HG03139 (cell line): ENCODE measurements around the gene MYOM1.
"Not testable (repeated sequence)": the region's sequence is repeated elsewhere in the genome, so short reads cannot be mapped to it uniquely, and the experiment has no call there.

Source experiments
- ATAC-seq: cut with Tn5 transposase; IDR thresholded peaks from one replicate; pipeline ENCODE4 v1.9.1; 2021; ENCODE audit not compliant: unreplicated experiment

Gene MYOM1

DNA sequence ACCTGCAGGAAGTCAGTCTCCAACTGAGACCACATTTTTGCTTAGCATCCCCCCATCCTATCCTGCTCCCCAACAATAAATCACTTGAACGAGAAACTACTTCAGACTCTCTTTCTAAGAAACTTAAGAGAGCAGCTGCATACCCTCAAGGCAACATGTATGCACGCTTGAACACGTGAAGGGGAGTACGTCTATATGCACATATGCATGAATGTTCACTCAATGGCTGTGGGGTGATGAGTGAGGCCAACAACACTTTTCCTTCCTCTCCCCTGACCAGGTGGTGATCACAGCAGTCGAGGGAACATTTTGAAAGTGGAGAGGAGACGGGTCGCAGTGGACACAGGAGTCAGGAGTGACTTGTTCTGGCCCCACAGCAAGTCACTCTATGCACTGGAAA, 127.0 kb downstream of the MYOM1 start:
- ATAC-seq = no peak

DNA sequence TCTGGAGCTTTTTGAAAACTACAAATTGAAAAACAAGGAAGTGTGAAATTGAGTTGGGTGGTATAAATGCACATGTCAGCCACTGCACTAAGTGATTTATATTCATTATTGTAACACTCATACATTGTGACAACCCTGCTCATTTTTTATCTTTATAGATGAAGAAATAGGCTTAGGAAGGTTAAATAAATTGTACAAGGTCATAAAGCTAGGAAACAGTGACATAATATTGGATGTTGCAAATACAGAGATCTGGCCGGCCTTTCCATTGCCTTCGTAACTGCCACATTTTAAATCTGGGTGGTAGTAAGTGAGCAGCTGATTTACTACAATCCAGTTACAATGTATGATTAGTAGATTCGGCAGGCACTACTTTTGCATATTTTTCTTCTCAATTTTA, 130.2 kb downstream of the MYOM1 start:
- no peak for ATAC-seq

- ATAC-seq = no peak
These were observed 131.3 kb downstream of the MYOM1 start for GRCh38 chr18:3088449-3088848.

GRCh38 chr18:3086871-3087270, 132.9 kb downstream of the MYOM1 start:
- no peak for ATAC-seq

- ATAC-seq = no peak
These were observed 134.2 kb downstream of the MYOM1 start for GRCh38 chr18:3085612-3086011.

DNA sequence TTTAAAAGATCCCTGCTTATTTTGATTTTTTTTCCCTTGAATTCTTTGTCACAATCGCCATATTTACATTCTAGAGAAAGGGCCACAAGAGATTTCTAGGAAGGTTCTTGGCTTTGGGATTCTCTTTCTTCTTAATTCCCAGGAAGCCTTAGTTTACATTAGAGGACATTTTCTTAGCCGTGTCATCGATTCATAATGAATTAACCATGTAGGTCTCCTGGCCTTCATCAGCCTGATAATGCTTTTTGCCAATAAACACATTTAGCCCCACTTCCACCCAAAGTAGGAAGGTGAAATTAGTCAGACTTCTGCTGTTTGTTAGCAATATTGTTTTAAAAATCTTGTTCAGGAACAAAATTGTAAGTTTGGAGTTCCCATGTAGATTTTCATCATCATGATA, 135.6 kb downstream of the MYOM1 start:
- ATAC-seq = no peak

GRCh38 chr18:3083766-3084165, 136.0 kb downstream of the MYOM1 start:
- ATAC-seq = no peak

DNA sequence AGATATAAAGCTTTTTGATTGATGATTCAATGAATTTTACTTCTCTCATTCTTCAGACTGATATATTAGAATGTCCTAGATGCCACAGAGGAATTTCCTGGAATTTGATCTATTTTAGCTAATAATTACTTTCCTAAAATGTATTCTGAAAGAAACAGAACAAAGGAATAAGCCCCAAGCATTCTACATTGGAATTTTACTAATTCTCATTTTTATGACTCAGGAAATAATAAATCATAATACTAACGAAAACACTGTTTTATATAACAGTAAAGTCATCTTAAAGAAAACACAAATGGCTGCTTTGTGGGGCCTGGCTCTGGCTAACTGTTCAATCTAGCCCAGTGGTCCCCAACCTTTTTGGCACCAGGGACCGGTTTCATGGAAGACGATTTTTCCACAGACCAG, 138.2 kb downstream of the MYOM1 start:
- ATAC-seq = no peak

DNA sequence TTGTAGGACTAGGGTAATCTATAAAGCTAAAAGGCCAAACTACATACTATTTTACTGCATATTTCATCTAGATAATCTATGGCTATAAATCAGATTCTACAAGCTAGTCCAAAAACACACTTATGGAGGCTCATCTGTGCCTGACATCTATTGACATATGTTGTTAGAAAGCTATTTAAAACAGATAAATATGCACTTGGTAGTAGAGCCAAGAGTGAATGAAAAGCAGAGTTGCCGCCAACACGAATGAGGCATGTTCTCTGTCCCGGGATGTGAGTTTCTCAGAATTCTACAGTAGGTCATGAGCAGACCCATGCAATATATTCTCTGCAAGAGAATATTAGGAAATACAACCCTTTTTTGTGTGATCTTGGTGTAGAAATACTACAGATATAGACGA, 140.1 kb downstream of the MYOM1 start:
- ATAC-seq = no peak

DNA sequence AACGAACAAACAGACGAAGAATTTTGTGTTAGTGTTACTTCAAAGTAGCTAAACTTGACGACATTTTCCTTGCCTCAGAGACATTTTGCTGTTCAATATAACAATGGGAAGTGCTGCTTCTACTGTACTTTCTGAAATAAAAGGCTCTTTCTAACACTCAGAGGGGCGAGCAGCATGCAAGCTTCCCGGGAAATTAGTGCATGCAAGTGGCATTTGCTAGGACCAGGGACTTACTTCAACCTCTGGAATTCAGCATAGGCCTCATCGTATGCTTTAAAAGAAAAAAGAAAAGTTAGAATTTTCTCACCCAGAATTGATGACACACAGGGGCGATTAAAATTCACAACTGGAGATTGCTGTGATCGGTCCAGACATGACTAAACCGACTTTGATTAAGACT, 144.3 kb downstream of the MYOM1 start:
- ATAC-seq = no peak

DNA sequence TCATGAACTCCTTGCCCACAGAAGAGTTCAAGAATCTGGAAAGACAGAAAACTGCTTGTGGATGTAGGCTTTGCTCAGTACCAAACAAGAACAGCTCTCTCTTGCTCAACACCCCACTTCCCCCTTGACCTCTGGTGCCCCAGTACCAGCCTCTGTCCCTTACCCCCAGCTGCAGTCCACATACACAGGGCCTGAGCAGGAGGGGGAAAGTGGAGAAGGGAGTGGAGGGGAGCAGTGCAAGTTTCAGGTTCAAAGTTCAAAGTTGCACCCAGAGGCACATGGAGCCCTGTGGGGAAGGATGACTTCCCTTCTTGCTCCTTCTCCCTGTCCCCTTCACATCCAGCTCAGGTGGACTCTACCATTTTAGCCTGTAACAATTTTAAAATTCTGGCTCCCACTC, 145.7 kb downstream of the MYOM1 start:
- no peak for ATAC-seq

DNA sequence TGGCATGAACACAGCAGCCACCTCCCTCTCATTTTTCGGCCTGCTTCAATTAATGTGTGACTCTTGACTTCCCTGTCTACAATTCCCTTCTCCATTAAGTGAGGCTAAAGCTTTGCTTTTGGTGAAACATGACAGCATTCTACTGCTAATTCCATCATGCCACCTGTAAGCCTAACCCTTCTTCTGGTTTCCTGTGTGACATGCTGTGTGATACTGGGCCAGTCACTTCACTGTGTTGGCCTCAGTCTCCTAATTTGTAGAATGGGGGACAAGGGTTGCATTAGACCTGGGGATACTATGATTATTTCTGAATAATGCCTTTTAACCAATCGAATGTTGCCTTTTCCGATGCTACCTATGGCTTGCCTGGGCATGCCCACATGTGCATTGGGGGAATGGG, 146.4 kb downstream of the MYOM1 start:
- ATAC-seq = not testable (repeated sequence)

DNA sequence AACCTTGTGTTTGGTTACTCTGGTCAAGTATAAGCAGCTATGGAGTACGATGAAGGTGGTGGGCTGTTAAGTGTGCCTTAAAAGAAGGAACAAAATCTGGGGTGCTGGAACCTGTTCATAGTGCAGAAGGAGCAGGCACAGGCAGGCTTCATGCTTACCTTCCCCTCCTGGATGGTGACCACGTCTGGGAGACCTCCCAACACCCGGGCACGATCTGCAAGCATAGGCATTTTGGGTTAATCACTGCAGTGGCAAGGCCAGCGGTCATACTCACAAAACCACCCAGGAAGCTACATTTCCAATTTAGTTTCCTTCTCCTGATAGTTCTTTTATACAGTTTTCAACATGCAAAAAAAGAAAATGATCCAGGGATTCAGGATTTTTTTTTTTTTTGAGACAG, 148.1 kb downstream of the MYOM1 start:
- ATAC-seq = no peak

- no peak for ATAC-seq
These were observed 149.9 kb downstream of the MYOM1 start for GRCh38 chr18:3069671-3070433.

GRCh38 chr18:3067722-3068121, 152.0 kb downstream of the MYOM1 start:
- no peak for ATAC-seq

DNA sequence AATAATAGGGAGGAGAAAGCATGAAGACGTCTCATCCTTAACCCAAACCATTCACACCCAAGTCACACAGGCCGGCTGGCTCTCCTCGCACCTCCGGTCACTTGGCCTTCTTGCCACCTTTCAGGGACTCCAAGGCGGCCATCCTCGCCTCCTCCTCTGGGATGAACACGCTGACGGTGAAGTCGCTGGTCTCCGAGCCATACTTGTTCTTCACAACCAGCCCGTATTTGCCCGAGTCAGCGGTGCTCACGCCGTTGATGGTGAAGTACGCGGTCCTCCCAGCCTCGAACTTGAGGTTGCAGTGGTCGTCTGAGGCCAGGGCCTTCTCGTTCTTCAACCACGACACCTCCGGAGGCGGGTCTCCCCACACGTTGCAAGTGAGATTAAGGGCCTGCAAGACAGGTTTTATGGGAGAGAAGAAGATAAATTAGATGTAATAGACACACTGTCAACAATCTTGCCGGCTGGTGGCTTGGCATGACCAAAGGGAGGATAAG, 152.6 kb downstream of the MYOM1 start:
- no peak for ATAC-seq

- ATAC-seq = no peak
These were observed 153.2 kb downstream of the MYOM1 start for GRCh38 chr18:3066341-3067110.

GRCh38 chr18:3063766-3064165, 156.0 kb downstream of the MYOM1 start:
- ATAC-seq = not testable (repeated sequence)

DNA sequence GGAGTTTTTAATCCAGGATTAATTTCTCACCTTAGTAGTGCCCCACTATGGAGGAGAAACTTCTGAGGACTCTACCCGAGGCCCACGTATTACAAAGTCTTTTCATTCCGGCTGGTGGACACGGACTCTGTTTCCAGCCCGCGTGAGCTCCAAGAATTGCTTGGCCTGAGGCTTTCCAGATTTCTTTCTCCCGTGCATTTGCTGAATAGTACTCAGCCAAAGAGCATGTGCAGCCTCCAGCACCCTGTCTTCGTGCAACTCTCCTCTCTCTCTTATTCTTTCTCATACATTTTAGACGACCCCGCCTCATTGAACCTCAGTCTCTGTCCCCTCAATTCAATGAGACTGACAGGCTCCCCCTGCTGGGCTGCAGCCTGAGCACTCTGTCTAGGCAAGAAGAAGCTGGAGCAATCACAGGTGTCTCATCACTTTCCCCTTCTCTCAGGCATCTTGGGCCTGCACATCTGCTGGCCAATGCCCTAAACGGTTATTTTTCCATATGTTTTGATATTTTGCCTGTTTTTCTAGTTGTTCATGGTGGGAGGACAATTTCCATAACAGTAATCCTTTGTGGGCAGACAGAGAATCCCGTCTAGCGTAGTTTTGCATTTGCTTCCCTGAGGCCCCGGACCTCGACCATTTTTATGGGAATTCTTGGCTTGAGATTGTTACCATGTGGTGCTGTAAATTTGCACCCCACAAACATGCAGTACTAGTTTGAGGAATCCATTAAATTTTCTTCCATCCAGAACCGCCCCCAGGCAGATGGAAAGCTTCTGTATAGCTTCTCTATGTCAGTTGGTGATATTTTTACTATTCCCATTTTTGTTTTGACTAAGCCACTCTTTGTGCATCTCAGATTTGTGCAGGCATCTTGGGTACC, 156.7 kb downstream of the MYOM1 start:
- ATAC-seq = no peak

- no peak for ATAC-seq
These were observed 158.0 kb downstream of the MYOM1 start for GRCh38 chr18:3061581-3062312.
